NCI-H446 (cell line): ENCODE data around the gene P2RY2.
"Not testable (repeated sequence)": the region's sequence is repeated elsewhere in the genome, so short reads cannot be mapped to it uniquely, and the experiment has no call there.

Experiments used
- DNase-seq, 2 experiments: peaks; one replicate each; lab custom pipeline; 2025; lab: John Stamatoyannopoulos, UW

Gene P2RY2

DNA sequence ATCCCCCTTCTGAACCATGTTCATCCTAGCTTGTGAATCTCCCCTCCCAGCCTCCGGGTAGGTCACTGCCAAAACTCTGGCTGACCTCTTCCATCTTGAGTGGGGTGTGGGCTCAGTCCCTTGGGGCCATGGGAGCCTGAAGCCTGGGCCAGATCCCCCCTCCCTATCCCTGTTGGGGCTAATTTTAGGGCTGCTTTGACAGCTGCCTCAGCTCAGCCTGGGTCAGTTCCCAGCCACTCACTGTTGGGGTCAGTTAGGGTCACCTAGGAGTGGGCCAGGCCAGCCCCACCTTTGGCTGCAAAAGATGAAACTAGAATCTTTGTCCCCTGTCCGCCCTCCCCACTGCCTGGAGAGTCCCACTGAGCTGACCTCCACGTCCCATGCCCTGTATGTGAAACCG, 29.8 kb upstream of the P2RY2 start:
- no peak for DNase-seq

DNA sequence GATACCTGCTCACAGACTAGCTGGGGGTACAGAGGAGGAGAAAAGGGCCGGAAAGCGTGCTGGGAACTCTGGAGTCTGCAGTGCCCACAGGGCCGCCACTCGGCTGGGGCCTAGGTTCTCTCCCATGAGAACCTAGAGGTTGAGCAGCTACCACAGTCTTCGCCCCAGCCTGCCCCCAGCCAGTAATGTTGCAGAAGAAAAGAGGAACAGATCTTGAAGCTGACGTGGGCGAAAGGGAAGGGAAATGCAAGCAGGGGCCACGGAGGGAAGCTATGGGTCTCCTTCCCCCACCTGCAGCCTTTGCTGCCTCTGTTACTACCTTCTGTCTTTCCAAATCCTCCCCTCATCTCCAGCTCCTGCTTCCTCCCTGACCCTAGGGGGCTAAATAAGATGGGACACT, 28.8 kb upstream of the P2RY2 start:
- DNase-seq, result no peak

DNA sequence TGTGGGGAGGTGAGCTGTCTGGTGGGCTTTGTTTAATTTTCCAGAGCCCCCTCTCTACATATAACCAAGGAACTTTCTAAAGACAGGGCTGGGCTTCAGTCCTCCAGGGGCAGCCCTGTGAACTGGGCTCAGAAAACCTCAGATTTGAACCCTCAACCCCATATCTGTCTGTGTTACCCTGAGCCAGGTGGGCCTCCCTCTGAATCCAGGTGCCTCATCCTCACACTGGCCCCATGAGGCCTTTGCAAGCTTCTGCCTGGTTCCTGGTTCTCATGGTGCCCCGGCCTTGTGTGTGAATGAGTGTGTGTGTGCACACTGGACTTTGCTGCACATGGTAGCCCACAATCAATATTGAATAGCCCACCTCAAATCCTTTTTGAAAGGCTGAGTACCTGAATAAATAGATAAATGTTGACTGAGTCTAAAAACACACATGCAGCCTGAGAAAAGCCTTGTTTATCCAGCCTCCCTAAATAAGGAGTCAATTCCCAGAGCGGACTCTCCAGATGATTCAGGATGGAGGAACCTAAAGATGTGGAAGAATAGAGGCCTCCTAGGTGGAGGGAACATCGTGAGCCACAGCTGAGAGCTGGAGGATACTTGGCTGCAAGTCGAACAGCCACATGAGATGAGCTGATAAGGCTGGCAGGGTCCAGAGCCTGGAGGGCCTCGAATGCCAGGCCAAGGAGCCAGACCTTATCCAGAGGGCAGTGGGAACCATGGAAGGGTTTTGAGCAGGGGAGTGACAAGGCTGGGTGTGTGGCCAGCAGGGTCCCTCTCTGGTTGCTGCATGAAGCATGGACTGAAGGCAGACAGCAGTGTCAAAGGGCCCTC, 28.1 kb upstream of the P2RY2 start:
- no peak for DNase-seq

DNA sequence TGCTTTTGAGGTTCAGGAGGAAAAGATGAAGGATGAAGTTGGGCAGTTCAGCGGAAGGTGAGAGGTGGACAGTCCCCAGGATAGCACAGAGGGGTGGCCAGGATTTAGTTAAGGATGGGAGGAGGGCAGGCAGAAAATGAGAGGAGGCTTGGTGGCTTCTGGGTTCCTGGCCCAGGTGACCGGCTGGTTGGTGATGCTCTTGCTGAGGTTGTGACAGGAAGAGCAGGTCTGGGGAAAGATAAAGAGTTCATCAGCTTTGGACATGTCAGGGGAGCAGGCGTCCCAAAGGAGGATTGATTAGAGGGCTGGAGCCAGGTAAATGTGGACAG, 27.6 kb upstream of the P2RY2 start:
- DNase-seq, result no peak

DNA sequence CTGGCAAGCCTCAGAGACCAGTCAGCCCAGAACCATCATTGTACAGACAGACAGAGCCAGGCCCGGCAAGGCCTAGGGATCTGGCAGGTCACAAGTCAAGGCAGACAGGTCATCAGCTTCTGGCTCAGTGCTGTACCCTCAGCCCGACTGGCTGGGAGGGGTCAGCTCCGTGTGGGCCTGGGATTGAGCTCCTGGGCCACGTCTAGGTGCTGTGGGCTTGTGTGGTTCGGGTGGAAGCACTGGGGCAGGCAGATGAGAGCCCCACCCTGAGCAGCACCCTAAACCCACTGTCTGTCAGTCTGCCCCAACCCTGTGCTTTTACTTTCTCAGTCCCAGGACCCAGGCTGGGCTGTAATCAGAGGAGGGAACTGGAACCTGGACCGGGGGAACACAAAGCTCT, 26.9 kb upstream of the P2RY2 start:
- no peak for DNase-seq

DNA sequence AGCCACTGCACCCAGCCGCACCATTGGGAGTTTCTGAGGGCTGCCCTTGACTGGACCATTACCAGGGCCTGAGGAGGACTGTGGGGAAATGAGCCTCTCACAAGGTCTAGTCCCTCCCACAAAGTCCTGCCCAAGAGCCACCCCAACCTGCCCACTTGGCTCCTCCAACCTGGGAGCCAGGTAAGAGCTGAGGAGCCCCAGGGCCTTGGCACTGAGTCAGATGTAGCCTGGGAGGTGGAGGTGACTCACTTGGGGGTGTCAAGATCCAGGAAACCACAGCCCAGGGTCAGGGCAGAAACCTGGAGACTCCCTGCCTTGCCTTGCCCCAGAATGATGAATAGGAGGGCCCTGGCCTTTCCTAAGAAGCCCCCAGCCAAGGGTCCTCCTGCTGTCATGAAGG, 25.8 kb upstream of the P2RY2 start:
- no peak for DNase-seq

DNA sequence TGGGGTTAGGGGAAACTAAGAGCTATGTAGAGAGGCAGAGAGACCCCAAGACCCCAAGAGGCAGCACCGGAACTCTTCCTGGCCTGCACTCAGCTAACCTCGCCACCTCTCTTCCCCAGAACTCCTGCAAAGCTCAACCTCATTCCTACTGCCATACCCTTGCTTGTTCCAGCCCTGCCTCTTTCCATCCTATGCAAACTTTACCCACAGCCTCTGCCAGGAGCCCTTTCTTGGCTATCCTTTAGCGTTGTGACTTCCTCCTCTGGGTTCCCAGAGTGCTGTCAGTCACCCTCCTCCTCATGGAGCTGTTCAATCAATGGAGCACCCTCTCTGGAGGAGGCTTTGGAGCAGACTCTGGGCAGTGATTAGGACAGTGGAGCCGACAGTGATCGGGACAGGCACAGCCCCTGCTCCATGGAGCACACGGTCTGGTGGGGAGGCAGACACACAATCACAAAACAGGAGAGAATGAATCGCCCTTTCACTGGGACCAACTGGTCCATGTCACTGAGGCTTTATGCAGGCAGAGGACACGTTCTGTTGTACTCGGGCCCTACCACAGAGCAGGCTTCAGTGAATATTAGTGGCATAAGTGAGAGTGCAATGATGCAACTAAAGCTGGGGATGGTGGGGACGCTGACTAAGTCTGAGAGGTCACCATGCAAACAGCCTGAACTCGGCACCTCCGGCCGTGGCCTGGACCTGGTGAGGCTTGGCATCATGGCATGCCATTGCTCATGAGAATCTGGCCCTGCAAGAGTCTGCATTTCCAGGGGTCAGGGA, 24.6 kb upstream of the P2RY2 start:
- no peak for DNase-seq

DNA sequence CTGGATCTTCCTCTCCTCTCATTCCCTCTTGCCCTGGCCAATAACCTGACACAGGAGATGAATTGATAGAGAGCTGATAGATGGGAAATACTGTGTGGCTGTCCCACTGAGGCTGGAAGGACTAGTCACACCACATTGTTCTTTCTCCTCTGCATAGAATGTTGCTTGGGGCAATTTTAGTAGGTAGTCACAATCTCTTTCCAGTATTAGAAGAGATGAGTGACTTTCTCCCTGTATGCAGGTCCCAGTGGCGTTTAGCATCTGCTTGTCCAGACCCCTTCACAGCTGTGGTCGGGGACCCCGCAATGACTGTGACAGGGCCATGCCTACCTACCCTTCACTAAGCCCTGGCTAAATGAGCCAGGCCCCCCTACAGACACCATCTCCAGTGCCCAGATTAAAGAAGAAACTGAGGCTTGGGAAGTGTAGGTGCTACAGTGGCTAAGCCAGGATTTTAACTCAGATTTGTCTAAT, 24.0 kb upstream of the P2RY2 start:
- DNase-seq, result no peak

DNA sequence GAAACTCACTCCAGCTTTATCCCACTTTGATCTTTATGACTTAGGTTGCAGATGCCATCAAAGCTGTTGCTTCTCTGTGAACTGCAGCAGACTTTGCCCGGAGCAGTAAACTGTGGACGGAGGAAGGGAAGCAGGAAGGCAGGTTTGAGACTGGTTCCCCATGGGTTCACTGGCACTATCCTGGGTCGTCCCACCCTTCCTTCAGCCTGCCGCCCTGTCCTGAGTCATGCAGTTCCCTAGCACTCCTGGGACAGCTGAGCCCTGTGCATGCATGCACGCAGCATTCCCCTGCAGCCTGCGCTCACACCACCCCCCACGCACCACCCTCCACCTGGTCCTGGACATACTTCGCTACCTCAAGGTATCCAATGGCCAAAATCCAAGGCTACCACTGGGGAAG, 23.5 kb upstream of the P2RY2 start:
- no peak for DNase-seq

DNA sequence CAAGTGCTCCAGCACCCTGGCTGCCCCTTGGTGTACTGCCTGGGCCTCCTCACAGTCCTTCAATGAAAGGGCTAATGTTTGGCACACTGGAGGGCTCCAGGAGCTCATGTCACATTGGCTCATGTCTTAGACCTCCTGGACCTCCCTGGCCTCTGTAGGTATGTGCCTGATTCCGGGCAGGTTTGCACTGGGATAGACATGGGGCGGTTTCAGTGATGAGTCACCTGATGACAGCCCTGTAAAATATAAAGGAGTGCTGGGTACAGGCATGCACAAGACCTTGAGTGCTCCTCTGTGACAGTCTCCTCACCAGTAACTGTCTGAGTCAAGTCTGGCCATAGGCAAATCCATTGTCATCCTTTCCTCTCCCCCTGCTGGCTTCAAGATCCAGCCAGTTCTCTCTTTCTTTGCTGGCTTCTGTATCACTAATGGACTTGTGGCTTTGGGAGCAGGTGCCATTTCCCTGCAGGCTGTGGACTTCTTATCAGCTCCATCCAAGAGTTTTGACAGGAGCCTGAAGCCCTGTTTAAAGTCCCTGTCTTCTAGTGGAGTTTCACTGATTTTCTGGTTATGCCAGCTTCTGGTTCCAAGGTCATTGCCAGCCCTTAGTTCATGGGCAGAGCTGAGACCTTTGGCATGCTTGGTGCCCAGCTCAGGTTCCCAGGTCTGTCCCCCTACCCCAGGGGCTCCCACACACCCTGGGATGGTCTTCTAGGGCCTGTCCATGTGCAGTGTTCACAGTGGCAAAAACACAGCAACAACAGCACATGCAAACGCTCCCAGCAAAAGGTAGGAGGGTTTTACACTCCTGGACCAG, 22.7 kb upstream of the P2RY2 start:
- DNase-seq, result no peak

DNA sequence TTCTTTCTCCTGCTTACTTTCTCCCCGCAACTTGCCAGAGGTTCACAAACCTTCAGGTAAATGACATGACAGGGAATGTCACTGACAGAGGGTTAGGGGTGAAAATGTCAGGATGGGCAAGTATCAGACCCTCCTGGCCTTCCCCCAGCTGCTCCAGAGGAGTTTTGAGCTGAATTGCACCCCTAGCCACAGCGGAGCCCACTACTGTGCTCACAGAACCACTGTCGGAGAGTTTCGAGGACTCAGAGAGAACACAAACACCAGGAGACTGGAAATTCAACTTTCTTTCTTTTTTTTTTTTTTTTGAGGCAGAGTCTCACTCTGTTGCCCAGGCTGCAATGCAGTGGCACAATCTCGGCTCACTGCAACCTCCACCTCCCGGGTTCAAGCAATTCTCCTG, 21.5 kb upstream of the P2RY2 start:
- DNase-seq, result no peak

DNA sequence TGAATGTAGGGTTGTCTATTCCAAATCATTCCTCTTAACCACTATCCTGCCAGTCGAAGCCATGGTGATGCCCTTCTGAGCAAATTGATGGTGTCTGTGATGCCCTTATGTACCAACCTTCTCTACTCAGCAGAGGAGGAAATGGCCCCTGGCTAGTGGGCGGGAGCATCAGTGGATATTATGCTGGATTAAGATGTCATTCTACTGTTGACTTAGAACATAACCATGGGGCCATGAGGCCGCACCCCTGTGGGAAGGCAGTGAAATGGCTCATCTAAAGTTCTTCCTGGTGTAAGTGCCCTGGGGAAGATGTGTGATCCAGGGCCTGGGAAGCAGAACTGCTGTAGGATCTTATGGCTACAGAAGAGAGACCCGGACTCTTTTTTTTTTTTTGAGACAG, 20.7 kb upstream of the P2RY2 start:
- no peak for DNase-seq

DNA sequence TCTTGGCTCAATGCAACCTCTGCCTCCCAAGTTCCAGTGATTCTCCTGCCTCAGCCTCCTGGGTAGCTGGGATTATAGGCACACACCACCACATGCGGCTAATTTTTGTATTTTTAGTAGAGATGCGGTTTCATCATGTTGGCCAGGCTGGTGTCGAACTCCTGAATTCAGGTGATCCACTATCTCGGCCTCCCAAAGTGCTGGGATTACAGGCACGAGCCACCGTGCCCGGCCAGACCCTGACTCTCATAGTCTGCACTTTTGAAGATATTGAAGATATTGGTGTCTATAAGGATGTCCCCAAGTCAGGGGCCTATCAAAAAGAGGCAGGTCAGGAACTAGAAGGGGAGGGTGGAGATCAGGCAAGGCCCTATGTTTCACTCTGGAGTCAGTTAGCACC, 20.3 kb upstream of the P2RY2 start:
- not testable (repeated sequence) for DNase-seq

DNA sequence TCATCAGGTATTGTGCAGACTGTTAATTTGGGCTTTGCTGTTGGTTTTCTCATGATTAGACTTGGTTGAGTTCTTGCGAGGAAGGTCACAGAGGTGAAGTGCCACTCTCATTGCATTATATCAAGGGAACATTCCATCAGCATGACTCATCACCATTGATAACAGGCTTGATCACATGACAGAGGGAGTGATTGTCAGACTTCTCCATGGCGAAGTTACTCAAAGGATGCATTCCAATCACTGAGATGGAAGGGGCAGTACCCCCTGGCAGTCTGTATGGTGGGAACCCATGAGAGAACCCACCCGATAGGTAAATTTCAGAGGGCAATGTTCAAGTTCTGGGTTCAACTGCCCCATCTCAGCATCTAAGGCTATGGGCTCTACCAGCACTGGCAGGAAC, 19.4 kb upstream of the P2RY2 start:
- no peak for DNase-seq

DNA sequence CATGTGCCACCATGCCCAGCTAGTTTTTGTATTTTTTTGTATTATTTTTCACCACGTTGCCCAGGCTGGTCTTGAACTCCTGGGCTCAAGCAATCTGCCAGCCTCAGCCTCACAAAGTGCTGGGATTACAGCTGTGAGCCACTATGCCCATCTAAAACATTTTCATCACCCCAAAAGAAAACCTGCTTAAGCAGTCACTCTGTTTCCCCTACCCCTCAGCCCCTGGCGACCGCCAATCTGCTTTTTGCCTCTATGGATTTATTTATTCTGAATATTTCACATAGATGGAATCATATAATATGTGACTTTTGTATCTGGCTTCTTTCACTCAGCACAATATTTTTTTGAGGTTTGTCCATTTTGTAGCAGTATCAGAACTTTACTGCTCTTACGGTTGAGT, 18.6 kb upstream of the P2RY2 start:
- DNase-seq, result no peak

DNA sequence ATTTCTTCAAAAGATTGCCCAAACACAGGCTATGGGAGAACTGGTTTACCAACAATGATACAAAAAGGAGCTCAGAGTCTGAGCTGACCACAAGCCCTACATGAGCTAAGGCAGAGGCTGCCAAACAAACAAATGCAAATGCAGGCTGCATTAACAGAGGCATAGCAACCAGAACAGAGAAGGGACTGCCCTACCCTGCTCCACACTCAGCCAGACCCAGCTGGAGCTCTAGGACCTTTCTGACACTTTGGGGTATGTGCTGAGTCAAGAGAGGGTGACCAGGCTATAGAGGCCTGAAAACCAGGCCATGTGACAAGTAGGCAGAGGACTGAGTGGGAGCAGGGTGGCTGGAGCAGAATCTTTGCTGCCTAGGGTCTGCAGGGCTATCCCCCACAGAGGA, 17.8 kb upstream of the P2RY2 start:
- no peak for DNase-seq

DNA sequence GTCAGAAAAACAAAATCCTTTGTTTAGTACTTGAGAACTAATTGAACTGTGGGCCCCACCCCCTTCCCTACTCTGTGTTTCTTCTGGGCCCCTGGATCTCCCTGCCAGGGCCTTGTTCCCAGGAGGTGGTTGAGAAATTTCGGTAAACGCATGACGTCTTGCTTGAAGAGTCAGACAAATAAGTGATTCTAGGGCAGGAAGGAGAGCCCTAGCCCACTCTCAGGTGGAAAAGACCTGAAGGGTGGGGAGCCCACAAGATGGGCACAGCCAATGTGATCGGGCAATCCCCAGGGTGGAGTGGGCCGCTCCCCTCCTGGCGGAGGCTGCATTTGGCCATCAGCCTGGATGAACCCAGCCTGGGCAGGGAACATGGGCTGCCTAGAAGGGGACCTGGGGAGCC, 16.8 kb upstream of the P2RY2 start:
- no peak for DNase-seq

DNA sequence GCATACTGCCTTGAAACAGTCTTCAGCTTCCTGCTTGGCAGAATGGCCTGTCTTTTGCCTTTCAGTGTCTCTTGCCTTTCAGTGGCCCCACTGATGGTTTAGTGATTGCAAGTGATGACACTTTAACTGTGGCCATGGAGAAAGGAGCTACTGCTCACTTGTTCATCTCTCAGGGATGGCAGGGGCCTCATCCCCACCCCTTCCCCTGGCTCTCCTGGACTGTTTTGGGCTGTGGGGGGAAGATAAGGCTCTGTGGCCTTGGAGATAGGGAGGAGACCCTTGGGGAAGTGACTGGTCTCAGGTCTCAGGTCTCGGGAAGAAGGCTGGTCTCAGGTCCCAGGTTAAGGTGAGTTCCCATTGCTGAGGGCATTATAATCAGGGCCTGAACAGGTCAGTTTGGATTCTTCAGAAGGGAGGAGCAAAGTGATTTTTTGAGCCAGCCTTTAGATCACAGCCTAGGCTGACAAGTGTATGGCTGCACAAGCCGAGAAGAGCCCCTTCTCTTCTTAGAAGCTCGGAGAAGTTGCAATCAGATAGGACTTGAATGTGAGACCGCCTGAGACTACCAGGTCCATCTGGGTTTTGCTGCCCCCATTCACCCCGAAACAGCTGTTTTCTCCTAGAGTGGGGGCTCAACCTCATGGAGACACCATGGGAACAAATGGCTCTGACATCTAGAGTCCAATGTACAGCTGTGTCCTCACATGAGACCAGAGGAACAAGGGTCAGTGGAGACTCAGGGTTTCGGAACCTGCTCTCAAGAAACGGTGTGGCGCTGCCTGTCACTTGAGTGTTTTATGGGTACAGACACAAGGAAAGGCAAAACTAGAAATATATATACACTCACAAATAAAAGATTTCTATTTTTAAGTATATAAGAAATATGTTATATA, 15.9 kb upstream of the P2RY2 start:
- no peak for DNase-seq

DNA sequence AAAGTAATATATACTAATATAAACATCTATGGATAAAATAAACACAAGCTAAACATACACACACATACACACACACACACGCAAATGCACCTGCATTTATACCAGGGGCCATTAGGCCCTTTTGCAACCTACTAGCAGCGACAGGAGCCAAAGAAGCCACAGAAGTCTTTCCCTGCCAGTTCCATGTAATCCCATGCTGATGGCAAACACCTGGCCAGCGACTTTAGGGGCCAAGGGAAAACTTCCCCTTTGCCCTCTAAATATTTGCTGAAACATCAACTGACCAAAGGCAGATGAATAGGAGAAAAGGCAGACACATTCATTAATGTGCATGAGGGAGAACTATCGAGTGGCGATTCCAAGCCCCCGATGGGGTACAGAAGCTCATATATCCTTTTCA, 14.8 kb upstream of the P2RY2 start:
- DNase-seq, result no peak

DNA sequence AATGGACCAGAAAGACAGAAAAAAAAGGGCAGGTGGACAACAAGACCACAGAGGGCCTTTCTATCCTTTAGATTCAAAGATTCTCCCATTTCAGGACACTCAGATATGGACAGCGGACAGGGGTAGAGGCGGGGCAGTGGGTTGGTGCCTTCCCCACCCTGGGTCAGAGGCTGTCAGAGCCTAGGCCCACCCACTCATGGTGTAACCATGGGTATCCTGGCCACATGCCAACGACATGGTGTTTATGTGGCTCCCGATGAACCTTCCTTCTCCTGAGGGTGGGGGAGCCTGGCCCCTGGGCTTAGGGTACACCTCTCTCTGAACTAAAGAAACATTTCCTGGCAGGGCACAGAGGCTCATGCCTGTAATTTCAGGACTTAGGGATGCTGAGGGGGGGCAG, 14.3 kb upstream of the P2RY2 start:
- DNase-seq, result no peak

DNA sequence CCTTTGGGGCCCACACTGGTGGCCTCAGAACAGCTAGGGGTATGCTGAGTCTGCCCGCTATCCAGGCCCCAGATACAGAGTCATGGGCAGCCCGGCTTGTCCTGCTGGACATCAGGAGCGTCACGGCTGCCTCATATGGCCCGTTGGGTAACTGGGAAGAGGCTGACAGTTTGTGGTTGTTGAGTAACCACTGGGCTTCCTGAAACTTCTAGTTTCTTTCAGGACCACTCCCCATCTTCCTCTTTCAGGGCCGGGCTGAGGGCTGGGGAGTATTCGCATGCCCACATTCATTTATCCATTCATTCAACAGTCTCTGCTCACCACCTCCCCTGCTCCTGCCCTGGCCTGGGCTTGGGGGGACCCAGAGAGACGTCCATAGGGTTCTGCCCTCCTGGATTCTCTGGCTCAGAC, 13.4 kb upstream of the P2RY2 start:
- no peak for DNase-seq
